Breast epithelium (tissue), 3 donors: ENCODE results near the gene PFKL.

Source experiments
- POLR2AphosphoS5 ChIP-seq, 3 donors: sonication (generic); formaldehyde crosslinking; IDR thresholded peaks; one replicate each; pipeline ENCODE4 v1.6.1; 2017; ENCODE audit warnings: antibody characterized with exemption in 3 of 3
- TF ChIP-seq, protein P1 (sequence below), 3 donors: fragments of 450-650 bp; IDR thresholded peaks; one replicate each; pipeline ENCODE4 v1.5.1; 2016 to 2017; ENCODE audit warnings: antibody characterized with exemption in 3 of 3, mild to moderate bottlenecking in 3 of 3, moderate library complexity in 3 of 3

DNA sequence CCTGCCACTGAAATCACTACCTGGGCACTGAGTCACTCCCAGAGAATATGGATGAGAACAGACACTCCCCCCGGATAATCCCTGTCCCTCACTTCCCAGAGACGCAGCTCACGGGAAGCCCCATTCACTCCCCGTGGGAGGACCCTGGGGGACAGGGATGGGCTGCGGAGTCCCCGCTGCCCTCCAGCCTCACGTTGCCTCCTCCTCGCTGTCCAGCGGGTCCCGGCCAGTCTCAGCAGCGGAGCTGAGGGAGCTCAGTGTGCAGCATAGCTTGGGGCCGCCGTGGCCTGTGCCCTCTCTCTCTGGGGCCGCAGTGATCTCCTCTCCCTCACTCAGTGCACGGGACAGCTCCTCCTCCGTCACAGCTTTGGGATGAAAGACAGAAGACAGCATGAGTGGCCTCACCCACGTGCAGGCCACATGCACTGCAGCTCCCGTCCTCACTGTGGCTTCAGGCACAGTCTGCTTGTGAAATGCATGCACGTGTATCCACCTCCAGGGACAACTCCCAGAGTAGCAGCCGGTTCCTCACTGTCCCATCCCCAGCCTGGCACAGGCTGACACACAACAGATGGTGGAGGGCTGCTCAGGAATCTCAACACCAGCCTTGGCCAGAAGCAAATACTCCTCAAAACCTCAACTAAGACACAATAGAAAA is 31.9 kb downstream of the PFKL start:
- TF ChIP-seq POLR2AphosphoS5 (IDR thresholded peaks at IDR 0.05) = no peak
- TF ChIP-seq, protein P1, sequence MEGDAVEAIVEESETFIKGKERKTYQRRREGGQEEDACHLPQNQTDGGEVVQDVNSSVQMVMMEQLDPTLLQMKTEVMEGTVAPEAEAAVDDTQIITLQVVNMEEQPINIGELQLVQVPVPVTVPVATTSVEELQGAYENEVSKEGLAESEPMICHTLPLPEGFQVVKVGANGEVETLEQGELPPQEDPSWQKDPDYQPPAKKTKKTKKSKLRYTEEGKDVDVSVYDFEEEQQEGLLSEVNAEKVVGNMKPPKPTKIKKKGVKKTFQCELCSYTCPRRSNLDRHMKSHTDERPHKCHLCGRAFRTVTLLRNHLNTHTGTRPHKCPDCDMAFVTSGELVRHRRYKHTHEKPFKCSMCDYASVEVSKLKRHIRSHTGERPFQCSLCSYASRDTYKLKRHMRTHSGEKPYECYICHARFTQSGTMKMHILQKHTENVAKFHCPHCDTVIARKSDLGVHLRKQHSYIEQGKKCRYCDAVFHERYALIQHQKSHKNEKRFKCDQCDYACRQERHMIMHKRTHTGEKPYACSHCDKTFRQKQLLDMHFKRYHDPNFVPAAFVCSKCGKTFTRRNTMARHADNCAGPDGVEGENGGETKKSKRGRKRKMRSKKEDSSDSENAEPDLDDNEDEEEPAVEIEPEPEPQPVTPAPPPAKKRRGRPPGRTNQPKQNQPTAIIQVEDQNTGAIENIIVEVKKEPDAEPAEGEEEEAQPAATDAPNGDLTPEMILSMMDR (IDR thresholded peaks at IDR 0.05) = no peak
